Gastroesophageal sphincter (tissue), 3 donors: ENCODE measurements around the gene ARF1.

Experiments
- EP300 ChIP-seq: sonication (generic); formaldehyde crosslinking; IDR thresholded peaks from one replicate; pipeline ENCODE4 v1.6.1; 2017; ENCODE audit warnings: antibody characterized with exemption, mild to moderate bottlenecking
- POLR2A ChIP-seq, 2 donors: fragments of 450-650 bp; IDR thresholded peaks; one replicate each; pipeline ENCODE4 v1.6.1; 2017; ENCODE audit warnings: antibody characterized with exemption in 2 of 2, mild to moderate bottlenecking in 2 of 2, moderate library complexity in 1 of 2
- POLR2AphosphoS5 ChIP-seq: sonication (generic); formaldehyde crosslinking; IDR thresholded peaks from one replicate; pipeline ENCODE4 v1.6.1; 2017; ENCODE audit warnings: antibody characterized with exemption
- TF ChIP-seq, protein P1 (sequence below), 4 experiments: fragments of 200-600 bp in 2 of 4; fragments of 450-650 bp in 2 of 4; sonication (generic) in 1 of 4; IDR thresholded peaks; one replicate each; pipeline ENCODE4 v1.5.1; 2017 to 2019; ENCODE audit warnings: antibody characterized with exemption in 4 of 4, mild to moderate bottlenecking in 2 of 4, moderate library complexity in 2 of 4

DNA sequence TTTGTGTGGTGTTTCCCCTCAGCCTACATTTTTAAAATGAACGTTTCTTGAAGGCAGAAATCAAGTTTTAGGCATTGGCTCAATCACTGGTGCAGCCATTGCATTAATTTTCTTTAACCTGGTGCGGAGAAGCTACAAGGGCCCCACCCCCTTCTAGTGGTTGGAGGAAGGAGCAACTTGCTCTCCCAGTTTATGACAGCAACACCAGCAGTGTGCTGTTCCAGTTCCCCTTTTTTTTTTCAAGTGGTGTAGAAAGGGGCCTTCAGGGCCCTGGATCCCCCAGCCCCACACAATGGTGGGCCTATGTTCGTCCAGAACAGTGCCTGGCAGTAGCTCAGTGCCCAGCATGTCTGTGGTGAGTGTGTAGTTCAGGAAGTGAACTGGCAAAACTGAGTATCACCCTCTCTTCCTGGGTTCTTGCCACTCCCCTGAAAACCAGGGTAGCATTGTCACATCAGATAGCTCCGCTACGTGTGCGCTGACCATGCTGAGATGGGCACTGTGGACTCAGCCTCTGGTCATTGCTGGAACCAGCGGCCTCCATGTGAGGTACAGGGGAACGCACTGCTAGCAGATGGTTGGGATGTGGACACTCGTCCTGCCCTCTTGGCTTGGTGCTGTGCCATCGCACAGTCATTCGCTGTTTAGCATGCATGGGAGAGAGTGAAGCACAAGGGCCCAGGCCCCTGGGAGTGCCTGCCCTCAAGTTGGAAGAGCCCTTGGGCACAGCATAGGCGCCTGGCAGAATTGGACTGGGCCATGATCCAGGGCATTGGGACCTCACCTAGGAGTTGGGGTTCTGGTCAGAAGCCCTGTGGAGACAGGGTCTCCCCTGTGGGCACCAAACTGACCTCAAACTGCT is 7.2 kb downstream of the ARF1 start:
- TF ChIP-seq POLR2AphosphoS5 (no peak), POLR2A (IDR thresholded peaks at IDR 0.05) (no peak), EP300 (no peak)
- TF ChIP-seq, protein P1, sequence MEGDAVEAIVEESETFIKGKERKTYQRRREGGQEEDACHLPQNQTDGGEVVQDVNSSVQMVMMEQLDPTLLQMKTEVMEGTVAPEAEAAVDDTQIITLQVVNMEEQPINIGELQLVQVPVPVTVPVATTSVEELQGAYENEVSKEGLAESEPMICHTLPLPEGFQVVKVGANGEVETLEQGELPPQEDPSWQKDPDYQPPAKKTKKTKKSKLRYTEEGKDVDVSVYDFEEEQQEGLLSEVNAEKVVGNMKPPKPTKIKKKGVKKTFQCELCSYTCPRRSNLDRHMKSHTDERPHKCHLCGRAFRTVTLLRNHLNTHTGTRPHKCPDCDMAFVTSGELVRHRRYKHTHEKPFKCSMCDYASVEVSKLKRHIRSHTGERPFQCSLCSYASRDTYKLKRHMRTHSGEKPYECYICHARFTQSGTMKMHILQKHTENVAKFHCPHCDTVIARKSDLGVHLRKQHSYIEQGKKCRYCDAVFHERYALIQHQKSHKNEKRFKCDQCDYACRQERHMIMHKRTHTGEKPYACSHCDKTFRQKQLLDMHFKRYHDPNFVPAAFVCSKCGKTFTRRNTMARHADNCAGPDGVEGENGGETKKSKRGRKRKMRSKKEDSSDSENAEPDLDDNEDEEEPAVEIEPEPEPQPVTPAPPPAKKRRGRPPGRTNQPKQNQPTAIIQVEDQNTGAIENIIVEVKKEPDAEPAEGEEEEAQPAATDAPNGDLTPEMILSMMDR (IDR thresholded peaks at IDR 0.05): no peak
